Neuronal stem cell (in vitro differentiated cells): ENCODE measurements around the gene ENAM.

Experiments used
- DNase-seq: peaks from one replicate; pipeline ENCODE4 v3.0.0-alpha.2; 2013; ENCODE audit warnings: low spot score
- H2AFZ ChIP-seq: one replicate; pipeline ENCODE4 v1.6.1; 2013; ENCODE audit warnings: mild to moderate bottlenecking, low read length, inconsistent platforms
- H2AK5ac ChIP-seq: 2 replicates; pipeline ENCODE4 v1.6.1; 2013; ENCODE audit warnings: low read depth, mild to moderate bottlenecking, inconsistent platforms, low read length, moderate library complexity, mixed read lengths
- H2BK120ac ChIP-seq: 2 replicates; pipeline ENCODE4 v1.6.1; 2013; ENCODE audit warnings: low read depth, mild to moderate bottlenecking, inconsistent platforms, low read length, moderate library complexity, mixed read lengths
- H2BK12ac ChIP-seq: one replicate; pipeline ENCODE4 v1.6.1; 2013; ENCODE audit warnings: low read length, inconsistent platforms
- H2BK15ac ChIP-seq: 2 replicates; pipeline ENCODE4 v1.6.1; 2013; ENCODE audit warnings: mild to moderate bottlenecking, low read length, inconsistent platforms, mixed read lengths
- H2BK5ac ChIP-seq: one replicate; pipeline ENCODE4 v1.6.1; 2013; ENCODE audit warnings: inconsistent platforms, mild to moderate bottlenecking, low read length, moderate library complexity
- H3K14ac ChIP-seq: one replicate; pipeline ENCODE4 v1.6.1; 2013; ENCODE audit warnings: low read length, inconsistent platforms
- H3K18ac ChIP-seq: 2 replicates; pipeline ENCODE4 v1.6.1; 2013; ENCODE audit warnings: low read length, inconsistent platforms
- H3K23ac ChIP-seq: 2 replicates; pipeline ENCODE4 v1.6.1; 2013; ENCODE audit warnings: low read depth, mild to moderate bottlenecking, mixed read lengths, low read length, inconsistent platforms; ENCODE audit not compliant: poor library complexity
- H3K27ac ChIP-seq: replicated peaks from 3 replicates; pipeline ENCODE4 v1.5.1; 2013; ENCODE audit warnings: low read length, inconsistent platforms
- H3K27me3 ChIP-seq, 3 experiments: 2 replicates each; pipeline ENCODE4 v1.6.1; 2013; ENCODE audit warnings: low read length in 3 of 3, mild to moderate bottlenecking in 2 of 3, inconsistent platforms in 1 of 3, low read depth in 1 of 3, mixed read lengths in 1 of 3, moderate library complexity in 1 of 3; ENCODE audit not compliant: control insufficient read depth in 3 of 3, insufficient read depth in 3 of 3
- H3K36me3 ChIP-seq, 2 donors: replicated peaks in 1 of 2; 2 replicates each; pipeline ENCODE4 v1.6.1; 2013; ENCODE audit warnings: low read length in 2 of 2; ENCODE audit not compliant: control insufficient read depth in 2 of 2, insufficient read depth in 2 of 2
- H3K4ac ChIP-seq: 2 replicates; pipeline ENCODE4 v1.6.1; 2013; ENCODE audit warnings: inconsistent platforms, mild to moderate bottlenecking, low read length, moderate library complexity
- H3K4me1 ChIP-seq, 2 donors: 1 replicate in 1 of 2; 2 replicates in 1 of 2; pipeline ENCODE4 v1.6.1; 2013; ENCODE audit warnings: low read length in 2 of 2, low read depth in 1 of 2; ENCODE audit not compliant: control insufficient read depth in 2 of 2, insufficient read depth in 1 of 2
- H3K4me2 ChIP-seq: one replicate; pipeline ENCODE4 v1.6.1; 2013; ENCODE audit warnings: mild to moderate bottlenecking, low read length, inconsistent platforms; ENCODE audit not compliant: insufficient read depth, poor library complexity, severe bottlenecking
- H3K4me3 ChIP-seq, 2 donors: 2 replicates each; pipeline ENCODE4 v1.5.1; 2013; ENCODE audit warnings: low read length in 2 of 2, mild to moderate bottlenecking in 2 of 2, inconsistent platforms in 1 of 2, moderate library complexity in 1 of 2
- H3K79me1 ChIP-seq: one replicate; pipeline ENCODE4 v1.6.1; 2013; ENCODE audit warnings: low read depth, mild to moderate bottlenecking, inconsistent platforms, low read length, moderate library complexity
- H3K9ac ChIP-seq: one replicate; pipeline ENCODE4 v1.6.1; 2013; ENCODE audit warnings: mild to moderate bottlenecking, low read depth, low read length, inconsistent platforms; ENCODE audit not compliant: poor library complexity
- H3K9me3 ChIP-seq, 2 donors: replicated peaks in 1 of 2; 2 replicates each; pipeline versions ENCODE3 to v1.6.1; 2013; ENCODE audit warnings: low read length in 2 of 2, mild to moderate bottlenecking in 2 of 2, inconsistent platforms in 1 of 2, low read depth in 1 of 2, mixed read lengths in 1 of 2, moderate library complexity in 1 of 2; ENCODE audit not compliant: control insufficient read depth in 2 of 2, insufficient read depth in 1 of 2
- H4K8ac ChIP-seq: one replicate; pipeline ENCODE4 v1.6.1; 2013; ENCODE audit warnings: low read depth, mild to moderate bottlenecking, inconsistent platforms, low read length, moderate library complexity
- H4K91ac ChIP-seq: one replicate; pipeline ENCODE4 v1.6.1; 2013; ENCODE audit warnings: low read length, low read depth, mild to moderate bottlenecking, inconsistent platforms; ENCODE audit not compliant: poor library complexity
- WGBS, 2 donors: extraction: QIAGEN DNeasy Blood & Tissue Kit; methylation state at CpG; one replicate each; pipeline ENCODE4 v1.1.7; 2013; ENCODE audit warnings: missing lambda C conversion rate in 2 of 2, mixed read lengths in 1 of 2; ENCODE audit not compliant: insufficient read length in 2 of 2, insufficient replicate concordance in 1 of 2; ENCODE audit errors: extremely low coverage in 2 of 2; 5-methylcytosine and 5-hydroxymethylcytosine counted together

Gene ENAM

GRCh38 chr4:70586841-70587240, 41.7 kb upstream of the ENAM start:
- Histone ChIP-seq H3K79me1 (no peaks in the 10 kb centered on the region), H3K14ac (no peak overlapping the region), H2AK5ac (no peak overlapping the region), H2BK120ac (no peak overlapping the region), H3K36me3 (no peaks in the 10 kb centered on the region), H3K4me3 (no peak overlapping the region), H3K9me3 (no peaks in the 10 kb centered on the region), H2BK15ac (no peak overlapping the region), H4K8ac (no peak overlapping the region), H3K27me3 (no peaks in the 10 kb centered on the region), H2BK5ac (no peak overlapping the region), H2AFZ (no peak overlapping the region), H3K23ac (no peak overlapping the region), H3K18ac (no peak overlapping the region), H3K4me1 (no peaks in the 10 kb centered on the region), H3K27ac (no peak overlapping the region), H4K91ac (no peak overlapping the region), H2BK12ac (no peak overlapping the region), H3K4me2 (no peak overlapping the region), H3K9ac (no peak overlapping the region), H3K4ac (no peak overlapping the region)
- no CpG with 5 or more reads among the region's 2 CpGs for whole genome bisulfite sequencing, 2 donors
- no peak for DNase-seq

DNA sequence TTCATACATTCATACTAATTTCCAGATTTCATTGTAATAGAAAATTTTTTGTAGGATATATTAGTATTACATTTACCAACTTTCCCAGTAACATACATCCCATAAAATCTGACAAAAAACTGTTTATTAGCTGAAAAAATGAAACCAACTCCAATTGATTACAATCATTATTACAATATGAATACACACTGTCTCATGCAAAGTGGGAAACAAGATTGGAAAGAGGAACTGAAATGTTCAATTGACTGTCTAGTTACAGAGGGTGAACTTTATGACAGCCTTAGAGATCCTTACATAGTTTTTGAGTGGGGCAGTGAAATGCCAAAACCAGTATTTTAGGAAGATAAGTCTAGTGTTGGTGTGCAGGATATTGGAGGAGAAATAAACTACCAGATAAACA, 38.8 kb upstream of the ENAM start:
- H4K91ac ChIP-seq = no peak overlapping the region
- no peak overlapping the region for H4K8ac ChIP-seq
- no peaks in the 10 kb centered on the region for H3K36me3 ChIP-seq
- no peak overlapping the region for H2AFZ ChIP-seq
- no peak overlapping the region for H3K4me2 ChIP-seq
- no peaks in the 10 kb centered on the region for H3K9me3 ChIP-seq
- H2BK120ac ChIP-seq = no peak overlapping the region
- no peak overlapping the region for H3K4me3 ChIP-seq
- H3K9ac ChIP-seq = no peak overlapping the region
- H2BK12ac ChIP-seq = no peak overlapping the region
- no peak overlapping the region for H2BK5ac ChIP-seq
- no peak overlapping the region for H3K27ac ChIP-seq
- H3K14ac ChIP-seq = no peak overlapping the region
- H3K4ac ChIP-seq = no peak overlapping the region
- no peak overlapping the region for H3K23ac ChIP-seq
- no peaks in the 10 kb centered on the region for H3K79me1 ChIP-seq
- H3K27me3 ChIP-seq = no peaks in the 10 kb centered on the region
- H2AK5ac ChIP-seq = no peak overlapping the region
- DNase-seq = no peak
- H3K18ac ChIP-seq = no peak overlapping the region
- no peak overlapping the region for H2BK15ac ChIP-seq
- no peaks in the 10 kb centered on the region for H3K4me1 ChIP-seq

- Histone ChIP-seq H3K4me2 (no peak within 1 kb of the TSS), H3K18ac (no peak within 1 kb of the TSS), H3K14ac (no peak within 1 kb of the TSS), H3K4me1 (no peaks in the 10 kb centered on the region), H2BK12ac (no peak within 1 kb of the TSS), H3K4ac (no peak within 1 kb of the TSS), H2BK15ac (no peak within 1 kb of the TSS), H3K4me3 (no peak within 1 kb of the TSS), H4K91ac (no peak within 1 kb of the TSS), H2AFZ (no peak within 1 kb of the TSS), H4K8ac (no peak within 1 kb of the TSS), H3K27ac (no peak within 1 kb of the TSS), H3K9ac (no peak within 1 kb of the TSS), H2BK120ac (no peak within 1 kb of the TSS), H3K36me3 (no peaks in the 10 kb centered on the region), H3K9me3 (no peaks in the 10 kb centered on the region), H3K79me1 (no peaks in the 10 kb centered on the region), H2AK5ac (no peak within 1 kb of the TSS), H3K23ac (no peak within 1 kb of the TSS), H2BK5ac (no peak within 1 kb of the TSS), H3K27me3 (no peaks in the 10 kb centered on the region)
- DNase-seq = no peak
- WGBS, 2 donors = no CpG with 5 or more reads among the region's 5 CpGs
Measured at GRCh38 chr4:70591955-70592582, 36.5 kb upstream of the ENAM start, which contains the start of gene AMBN. TSS of gene AMBN (plus strand) at chr4:70592256. CDS start at chr4:70592359, 103 bp downstream.

DNA sequence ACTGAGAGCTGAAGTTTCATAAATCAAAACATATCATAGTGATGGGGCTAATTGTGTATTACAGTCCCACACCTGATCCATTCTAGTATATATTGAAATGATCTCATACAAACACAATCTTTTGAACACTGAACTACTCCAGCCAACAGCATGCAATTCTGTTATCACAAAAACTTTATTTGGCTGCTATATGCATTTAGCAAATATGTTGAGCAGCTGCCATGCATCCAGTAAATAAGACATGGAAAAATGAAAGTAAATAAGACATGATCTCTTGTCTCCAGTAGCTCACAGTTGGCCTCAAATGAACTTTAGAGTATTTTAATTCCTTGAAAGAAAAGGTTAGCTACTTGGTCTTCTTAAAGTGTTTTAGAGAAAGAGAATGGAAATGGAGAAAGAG, 34.3 kb upstream of the ENAM start:
- no peaks in the 10 kb centered on the region for H3K79me1 ChIP-seq
- H2AK5ac ChIP-seq = no peak overlapping the region
- H4K91ac ChIP-seq = no peak overlapping the region
- no peak overlapping the region for H3K4me3 ChIP-seq
- H3K14ac ChIP-seq = no peak overlapping the region
- no peaks in the 10 kb centered on the region for H3K9me3 ChIP-seq
- H2BK5ac ChIP-seq = no peak overlapping the region
- H3K4me2 ChIP-seq = no peak overlapping the region
- no peak overlapping the region for H3K4ac ChIP-seq
- H2BK120ac ChIP-seq = no peak overlapping the region
- no peak overlapping the region for H2BK15ac ChIP-seq
- H3K27ac ChIP-seq = no peak overlapping the region
- no peaks in the 10 kb centered on the region for H3K4me1 ChIP-seq
- H3K18ac ChIP-seq = no peak overlapping the region
- H3K27me3 ChIP-seq = no peaks in the 10 kb centered on the region
- H3K36me3 ChIP-seq = no peaks in the 10 kb centered on the region
- H4K8ac ChIP-seq = no peak overlapping the region
- H2BK12ac ChIP-seq = no peak overlapping the region
- H3K9ac ChIP-seq = no peak overlapping the region
- no peak for DNase-seq
- H3K23ac ChIP-seq = no peak overlapping the region
- H2AFZ ChIP-seq = no peak overlapping the region
